CD1c-positive myeloid dendritic cell (primary cell): Measurements from ENCODE around the gene VOPP1.
"Not testable (repeated sequence)": the region's sequence is repeated elsewhere in the genome, so short reads cannot be mapped to it uniquely, and the experiment has no call there.

Experiments
- DNase-seq: peaks from one replicate; pipeline ENCODE4 v3.0.0-alpha.2; 2016; ENCODE audit errors: extremely low spot score

Gene VOPP1

DNA sequence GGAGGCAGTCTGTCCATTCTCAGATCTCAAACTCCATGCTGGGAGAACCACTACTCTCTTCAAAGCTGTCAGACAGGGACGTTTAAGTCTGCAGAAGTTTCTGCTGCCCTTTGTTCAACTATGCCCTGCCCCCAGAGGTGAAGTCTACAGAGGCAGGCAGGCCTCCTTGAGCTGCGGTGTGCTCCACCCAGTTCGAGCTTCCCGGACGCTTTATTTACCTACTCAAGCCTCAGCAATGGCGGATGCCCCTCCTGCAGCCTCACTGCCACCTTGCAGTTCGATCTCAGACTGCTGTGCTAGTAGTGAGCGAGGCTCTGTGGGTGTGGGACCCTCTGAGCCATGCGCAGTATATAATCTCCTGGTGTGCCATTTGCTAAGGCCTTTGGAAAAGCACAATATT lies 10.4 kb upstream of the VOPP1 start:
- not testable (repeated sequence) for DNase-seq

- DNase-seq: no peak
These were observed 4.5 kb upstream of the VOPP1 start for GRCh38 chr7:55576753-55577152.

DNA sequence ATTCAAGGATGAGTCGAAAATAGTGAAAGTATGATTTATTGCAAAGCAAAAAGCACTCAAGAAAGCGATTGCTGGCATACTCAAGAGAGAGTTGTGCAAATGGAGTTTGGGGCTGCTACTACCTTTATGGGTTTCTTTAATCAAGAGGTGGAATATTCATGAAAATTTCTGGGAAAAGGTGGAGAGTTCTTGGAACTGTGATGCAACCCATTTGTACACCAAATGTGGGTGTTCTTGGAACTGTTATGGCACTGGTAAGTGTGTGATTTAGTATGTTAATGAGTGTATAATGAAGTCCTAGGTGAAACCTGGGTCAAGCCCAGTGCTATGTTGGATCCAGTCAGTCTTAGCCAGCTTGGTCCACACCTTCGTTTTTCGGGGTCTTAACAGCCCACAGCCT lies 3.4 kb upstream of the VOPP1 start:
- no peak for DNase-seq

DNA sequence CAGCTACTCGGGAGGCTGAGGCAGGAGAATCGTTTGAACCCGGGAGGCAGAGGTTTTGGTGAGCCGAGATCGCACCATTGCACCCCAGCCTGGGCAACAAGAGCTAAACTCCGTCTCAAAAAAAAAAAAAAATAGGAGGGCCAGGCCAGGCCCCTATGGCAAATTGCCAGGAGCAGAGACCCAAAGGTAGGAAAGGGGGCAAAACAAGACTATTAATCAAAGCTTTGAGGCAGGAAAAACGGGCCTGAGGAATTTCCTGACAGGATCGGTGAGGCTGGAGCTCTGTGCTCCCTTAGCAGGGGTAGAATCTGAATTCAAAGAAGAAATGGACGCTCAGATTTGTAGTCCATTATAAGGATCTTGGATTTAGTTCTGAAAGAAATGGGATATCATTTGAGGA lies 2.8 kb upstream of the VOPP1 start:
- no peak for DNase-seq

GRCh38 chr7:55574051-55574717 lies 1.9 kb upstream of the VOPP1 start:
- DNase-seq: peak; percentile 31

- DNase-seq: no peak
These were observed 1.1 kb upstream of the VOPP1 start for GRCh38 chr7:55573234-55573900.

- DNase-seq: peak; percentile 83
These were observed 558 bp downstream of the VOPP1 start for GRCh38 chr7:55571511-55572377.

GRCh38 chr7:55570939-55571338 lies 1.4 kb downstream of the VOPP1 start:
- peak; percentile 45 for DNase-seq

DNA sequence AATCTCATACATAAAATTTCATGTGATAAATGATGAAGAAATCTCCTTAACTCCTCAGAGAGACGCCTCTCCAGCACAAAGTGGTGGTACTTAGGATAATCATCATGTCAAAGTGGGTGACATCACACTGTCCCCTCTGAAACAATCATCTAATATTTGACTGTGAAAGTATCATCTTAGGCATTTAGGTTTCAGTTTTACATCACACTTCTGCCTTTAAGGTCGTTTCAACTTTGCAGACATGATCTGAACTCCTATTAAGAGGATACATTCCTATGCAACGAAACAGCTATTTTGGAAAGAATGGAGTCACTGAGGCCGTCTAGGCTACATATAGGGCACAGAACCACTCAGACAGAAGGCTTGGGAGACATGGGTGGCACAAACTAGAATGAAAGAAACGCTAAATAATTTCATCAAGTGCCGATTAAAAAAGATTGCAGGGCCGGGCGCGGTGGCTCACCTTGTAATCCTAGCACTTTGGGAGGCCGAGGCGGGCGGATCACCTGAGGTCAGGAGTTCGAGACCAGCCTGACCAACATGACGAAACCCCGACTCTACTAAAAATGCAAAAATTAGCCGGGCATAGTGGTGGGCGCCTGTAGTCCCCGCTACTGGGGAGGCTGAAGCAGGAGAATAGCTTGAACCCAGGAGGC lies 2.0 kb downstream of the VOPP1 start:
- DNase-seq: no peak

DNA sequence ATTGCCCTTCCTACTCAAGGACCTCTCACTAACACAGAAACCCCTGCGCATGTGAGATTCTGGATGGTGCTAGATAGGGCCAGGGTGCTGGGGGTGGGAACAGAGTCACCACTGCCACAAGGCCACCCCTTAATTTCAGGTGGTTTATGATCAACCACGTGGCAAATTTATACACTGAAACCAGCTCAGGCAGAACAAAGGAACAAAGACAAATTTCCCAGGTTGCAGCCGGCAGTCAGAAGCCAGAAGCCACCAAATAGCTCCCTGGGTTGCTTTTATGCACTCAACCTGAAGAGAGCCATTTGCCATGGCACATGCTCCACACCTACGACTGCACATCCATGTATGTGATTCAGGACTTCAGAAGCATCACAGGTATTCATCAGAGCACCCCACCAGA lies 2.5 kb downstream of the VOPP1 start:
- DNase-seq: no peak

GRCh38 chr7:55569269-55569663 lies 3.0 kb downstream of the VOPP1 start:
- no peak for DNase-seq

DNA sequence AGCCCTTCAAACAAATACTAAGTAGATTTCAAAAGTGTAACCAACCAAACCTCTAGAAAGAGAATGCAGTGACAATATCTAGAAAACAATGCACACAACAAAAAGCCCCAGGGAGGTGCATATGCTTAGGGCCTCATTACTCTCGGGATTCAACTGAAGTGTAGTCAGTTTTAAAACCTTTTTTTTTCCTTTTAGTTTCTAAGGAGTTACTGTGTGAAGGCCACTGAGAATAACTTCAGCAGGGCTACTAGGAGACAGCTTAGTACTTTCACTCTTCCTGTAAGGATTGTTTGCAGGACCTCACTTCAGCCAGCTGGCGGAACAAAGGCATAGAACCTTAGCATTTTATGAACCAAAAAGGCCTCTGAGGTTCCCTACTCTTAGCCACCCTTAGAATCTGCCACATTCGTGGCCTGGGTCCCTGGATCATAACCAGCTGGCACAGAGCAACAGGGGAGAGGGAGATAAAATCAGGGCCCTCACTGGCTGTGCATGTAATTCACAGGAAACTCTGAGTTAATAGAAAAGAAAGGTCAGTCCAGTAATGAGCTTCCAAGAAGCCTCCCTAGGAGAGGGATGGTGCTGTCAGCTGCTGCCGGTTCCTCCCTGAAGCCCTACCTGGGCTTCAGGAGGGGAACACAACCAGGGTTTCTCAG lies 3.6 kb downstream of the VOPP1 start:
- DNase-seq: no peak

DNA sequence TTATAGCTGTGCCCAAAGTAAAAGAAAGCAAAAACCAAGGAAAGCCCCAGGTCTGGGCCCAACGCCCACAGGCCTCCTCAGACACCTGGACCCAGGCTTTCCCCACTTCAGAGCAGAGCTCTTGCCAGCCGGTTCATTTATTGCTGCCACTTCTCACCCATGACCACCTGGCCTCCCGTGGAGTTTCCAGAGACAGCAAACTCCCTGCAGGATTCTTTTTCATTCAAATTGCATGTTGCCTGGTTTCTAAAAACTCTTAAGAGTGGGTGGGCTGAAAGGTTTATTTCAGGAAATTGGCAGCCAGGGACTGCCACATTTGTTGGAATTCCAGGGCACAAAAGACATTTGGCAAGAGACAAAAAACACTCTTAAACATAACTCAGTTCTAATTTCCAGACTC lies 4.7 kb downstream of the VOPP1 start:
- no peak for DNase-seq

DNA sequence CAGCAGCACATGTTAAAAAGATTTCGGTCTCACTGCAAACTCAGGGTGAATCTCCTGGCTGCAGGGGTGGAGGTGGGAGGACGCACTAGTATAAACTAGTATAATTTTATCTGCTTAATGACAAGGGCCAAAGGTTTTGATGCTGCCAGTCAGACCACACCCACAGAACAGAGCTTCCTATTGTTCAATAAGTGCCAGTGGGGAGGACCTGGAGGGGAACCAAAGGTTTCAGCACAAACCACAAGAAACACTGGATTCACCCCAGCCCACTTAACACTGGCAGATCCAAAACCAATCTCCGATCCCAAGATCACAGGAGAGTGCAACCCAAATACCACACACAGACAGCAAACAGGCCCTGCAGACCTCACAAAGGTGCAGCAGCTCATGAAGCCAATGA lies 6.6 kb downstream of the VOPP1 start:
- DNase-seq: peak; percentile 53

DNA sequence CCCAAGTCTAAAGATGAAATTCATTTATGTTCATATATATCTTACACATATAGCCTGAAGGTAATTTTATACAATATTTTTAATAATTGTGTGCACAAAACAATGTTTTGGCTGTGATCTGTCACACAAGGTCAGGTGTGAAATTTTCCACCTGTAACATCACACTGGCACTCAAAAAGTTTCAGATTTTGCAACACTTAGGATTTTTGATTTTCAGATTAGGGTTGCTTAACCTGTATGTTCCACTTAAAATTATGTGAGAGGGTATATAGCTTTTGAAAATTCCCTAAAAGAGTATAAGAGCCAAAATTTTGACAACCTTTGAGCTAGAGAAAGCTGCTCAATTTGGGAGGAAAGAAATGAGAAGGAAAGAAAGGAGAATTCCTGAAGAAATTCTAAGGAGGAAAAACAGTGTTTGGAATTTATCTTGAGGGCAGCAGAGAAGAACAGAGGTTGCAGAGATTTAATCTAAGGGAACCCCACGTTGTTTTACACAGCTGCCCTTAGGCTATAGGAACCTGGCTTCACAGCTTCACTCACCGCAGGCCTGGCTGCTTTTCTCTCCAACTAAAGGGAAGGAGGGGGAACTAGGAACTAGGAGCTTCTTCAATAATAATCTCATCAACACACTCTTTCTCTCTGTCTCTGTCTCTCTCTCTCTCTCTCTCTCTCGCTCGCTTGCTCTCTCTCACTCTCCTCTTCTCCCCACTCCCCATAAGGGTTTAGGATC lies 8.5 kb downstream of the VOPP1 start:
- peak; percentile 22 for DNase-seq

- DNase-seq: peak; percentile 31
These were observed 10.6 kb downstream of the VOPP1 start for GRCh38 chr7:55561690-55562089.

DNA sequence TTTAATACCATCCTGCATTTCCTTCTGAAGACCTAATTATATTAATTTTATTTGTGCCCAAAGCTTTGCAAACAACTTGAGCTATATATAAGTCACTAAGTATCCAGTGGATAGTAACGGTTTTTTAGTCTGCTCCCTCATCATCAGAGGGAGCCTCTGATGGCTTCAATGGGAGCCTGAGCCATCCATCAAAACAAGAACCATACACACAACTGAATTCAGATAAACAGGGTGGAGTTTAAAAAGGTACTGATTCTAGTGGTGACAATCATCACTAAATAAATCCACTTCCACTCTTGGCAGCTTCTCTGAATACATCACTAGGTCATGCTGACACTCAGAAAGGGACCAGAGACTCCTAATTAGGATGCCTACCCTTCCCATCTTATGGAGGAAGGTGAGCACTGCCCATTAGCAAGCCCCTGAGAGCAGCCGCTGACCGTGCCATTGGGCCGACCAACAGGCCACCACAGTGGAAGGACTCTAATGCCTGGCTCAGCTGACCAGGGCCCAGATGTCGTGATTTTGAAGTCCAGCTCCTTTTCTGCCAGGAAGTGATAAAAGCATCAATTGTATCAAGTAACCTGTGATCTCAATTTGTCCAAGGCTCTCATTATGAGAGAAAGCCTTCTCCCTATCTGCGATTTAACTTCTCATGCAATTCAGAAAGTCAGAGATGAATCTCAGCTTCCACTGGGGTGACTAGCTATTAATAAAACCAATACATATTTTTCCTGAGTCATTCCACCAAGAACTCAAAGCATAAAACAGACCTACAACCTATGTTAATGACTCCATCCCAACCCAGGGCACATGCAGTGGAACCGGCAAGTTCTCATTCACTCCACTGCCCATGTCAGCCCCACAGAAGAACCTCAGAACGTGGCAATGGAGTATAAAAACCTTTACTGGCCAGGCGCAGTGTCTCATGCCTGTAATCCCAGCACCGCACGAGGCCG lies 13.1 kb downstream of the VOPP1 start:
- no peak for DNase-seq

GRCh38 chr7:55557666-55558188 lies 14.6 kb downstream of the VOPP1 start:
- no peak for DNase-seq

GRCh38 chr7:55556492-55556891 lies 15.8 kb downstream of the VOPP1 start:
- DNase-seq: no peak

GRCh38 chr7:55556031-55556430 lies 16.3 kb downstream of the VOPP1 start:
- DNase-seq: no peak
